Daoy (cell line): Measurements from ENCODE around the gene ILKAP. TPM values are rescaled to one million over a fixed set of nuclear protein-coding genes. Genes with fewer than 3 reads are reported as not detected.
A peak's percentile ranks its signal among the peaks of the same experiment; 100 is the strongest.

Source experiments
- DNase-seq: peaks from one replicate; pipeline ENCODE4 v3.0.0-alpha.2; 2015; ENCODE audit warnings: low read depth
- total RNA-seq: library from RNA; depleted of rRNA; stranded (reverse); fragments of >200 nt; shearing (Covaris generic); gene quantifications from 2 replicates; pipeline ENCODE4 v1.2.3, GENCODE V29; 2014

The ILKAP gene
- total RNA-seq, 1 experiment from 2014 or later: 27.9 TPM

- DNase-seq: no peak
Measured at GRCh38 chr2:238166391-238167343, 36.8 kb downstream of the ILKAP start.

DNA sequence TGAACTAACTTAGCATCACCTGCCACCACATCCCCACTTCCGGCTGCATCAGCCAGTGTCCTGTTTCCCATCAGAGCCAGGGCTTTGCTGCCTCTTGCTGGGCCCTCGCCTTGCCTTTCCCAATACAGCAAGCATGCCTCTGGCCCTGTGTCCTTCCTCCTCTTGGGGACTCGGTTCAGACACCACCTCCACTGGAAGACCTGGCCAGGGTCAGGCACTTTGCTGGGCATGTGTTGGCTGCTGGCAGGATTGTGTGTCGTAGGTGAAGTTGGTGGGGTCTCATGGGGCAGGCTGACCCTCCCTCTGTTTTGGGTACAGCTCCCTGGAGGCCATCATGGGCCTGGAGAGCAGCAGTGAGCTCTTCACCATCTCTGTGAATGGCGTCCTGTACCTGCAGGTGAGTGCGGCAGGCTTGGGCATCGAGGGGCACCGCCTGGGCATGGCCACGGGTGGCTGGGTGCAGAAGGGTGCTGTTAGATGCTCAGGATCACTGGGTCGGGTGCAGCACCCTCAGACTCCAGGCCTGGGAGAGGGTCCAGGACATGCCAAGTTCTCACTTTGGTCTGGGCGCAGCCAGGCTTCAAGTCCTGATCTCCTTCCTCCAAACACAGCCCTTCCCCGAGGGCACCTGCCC, 38.1 kb downstream of the ILKAP start:
- DNase-seq: no peak

DNA sequence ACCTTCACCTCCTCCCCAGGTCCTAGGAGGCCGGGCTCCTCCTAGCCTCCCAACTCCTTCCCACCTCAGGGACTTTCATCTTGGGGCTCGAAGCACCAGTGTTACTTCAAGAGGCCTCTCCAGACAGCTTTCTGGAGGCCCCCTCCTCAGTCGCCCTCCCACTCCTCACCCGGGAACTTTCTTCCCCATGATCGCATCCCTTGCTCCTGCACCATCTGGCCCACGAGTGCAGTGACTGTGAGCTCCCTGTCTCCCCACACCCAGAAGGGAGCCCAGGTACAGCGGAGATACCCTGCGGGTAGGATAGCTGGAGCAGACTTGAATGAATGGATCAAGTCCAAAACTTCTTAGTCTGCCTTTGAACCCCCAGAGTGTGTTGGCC, 38.6 kb downstream of the ILKAP start:
- DNase-seq: no peak

- DNase-seq: no peak
Measured at GRCh38 chr2:238163481-238164198, 39.9 kb downstream of the ILKAP start.

GRCh38 chr2:238162846-238163441, 40.6 kb downstream of the ILKAP start:
- no peak for DNase-seq

- no peak for DNase-seq
Measured at GRCh38 chr2:238162251-238162845, 41.1 kb downstream of the ILKAP start.

GRCh38 chr2:238161291-238162051, 42.0 kb downstream of the ILKAP start:
- DNase-seq: no peak

DNA sequence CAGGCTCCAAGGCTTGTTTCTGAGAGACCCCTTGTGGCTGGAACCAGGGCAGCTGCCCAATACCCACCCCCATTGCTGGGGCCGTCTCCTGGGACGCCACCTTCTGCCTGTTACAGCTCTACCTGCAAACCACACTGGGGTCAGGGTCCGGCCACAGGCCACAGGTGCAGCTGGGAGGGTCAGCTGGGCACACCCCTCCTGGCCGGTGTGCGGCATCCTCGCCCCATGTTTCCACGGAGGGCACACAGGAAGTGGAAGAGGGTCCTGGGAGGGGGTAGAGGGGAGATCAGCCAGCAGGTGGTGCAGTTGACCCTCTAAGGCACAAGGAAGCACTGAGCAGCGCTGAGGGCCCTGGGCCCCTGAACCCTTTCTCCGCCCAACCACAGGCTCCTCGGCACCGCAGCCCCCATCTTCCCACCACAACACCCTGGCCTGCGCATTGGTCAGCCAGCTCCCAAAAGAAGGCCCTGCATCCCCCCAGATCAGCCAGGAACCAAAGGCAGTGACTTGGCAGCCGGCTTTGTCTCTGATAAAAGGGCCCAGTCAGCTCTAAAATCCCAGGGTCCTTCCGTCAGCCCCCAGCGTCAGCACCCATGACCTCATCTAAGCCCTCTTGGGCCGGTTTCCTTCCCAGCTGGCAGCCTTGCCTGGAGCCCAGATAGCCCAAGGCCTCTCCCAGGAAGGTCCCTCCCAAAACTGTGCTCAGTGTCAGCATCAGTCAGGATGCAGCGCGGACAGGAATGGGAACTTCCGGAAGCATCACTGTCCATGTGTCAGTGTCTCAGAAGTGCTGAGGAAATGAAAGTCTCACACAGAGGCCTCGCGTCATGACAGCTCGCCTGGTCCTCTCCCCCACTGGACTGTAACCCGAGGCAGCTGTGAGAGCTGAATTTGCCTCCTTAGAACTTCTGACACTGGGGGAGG, 43.0 kb downstream of the ILKAP start:
- DNase-seq: no peak

DNA sequence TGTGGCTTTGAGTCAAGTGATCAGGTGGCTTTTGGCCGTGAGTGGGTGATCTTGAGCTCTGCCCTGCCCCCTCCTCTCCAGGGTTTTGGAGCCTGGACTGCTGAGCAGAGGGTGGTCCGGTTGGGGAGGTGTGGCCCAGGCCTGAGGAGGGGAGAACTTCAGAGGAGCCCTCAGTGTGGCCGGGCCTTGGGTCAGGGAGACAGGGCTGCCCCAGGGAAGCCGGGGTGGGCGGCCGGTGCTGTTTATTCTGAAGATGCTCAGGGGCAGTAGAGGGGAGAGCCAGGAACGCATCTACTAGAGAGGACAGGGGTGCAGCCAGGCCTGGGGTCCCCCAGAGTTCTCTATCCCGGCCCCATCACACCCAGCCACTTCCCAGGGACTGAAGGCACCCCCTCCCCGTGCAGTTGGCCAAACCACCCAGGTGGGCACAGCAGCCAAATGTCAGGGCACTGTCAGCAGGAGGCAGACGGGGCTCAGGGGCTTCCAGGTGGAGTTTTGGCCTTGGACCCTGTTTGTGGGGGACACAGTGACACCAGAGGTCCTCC, 43.8 kb downstream of the ILKAP start:
- DNase-seq: no peak

- peak; percentile 36 for DNase-seq
Measured at GRCh38 chr2:238159071-238159539, 44.4 kb downstream of the ILKAP start.

DNA sequence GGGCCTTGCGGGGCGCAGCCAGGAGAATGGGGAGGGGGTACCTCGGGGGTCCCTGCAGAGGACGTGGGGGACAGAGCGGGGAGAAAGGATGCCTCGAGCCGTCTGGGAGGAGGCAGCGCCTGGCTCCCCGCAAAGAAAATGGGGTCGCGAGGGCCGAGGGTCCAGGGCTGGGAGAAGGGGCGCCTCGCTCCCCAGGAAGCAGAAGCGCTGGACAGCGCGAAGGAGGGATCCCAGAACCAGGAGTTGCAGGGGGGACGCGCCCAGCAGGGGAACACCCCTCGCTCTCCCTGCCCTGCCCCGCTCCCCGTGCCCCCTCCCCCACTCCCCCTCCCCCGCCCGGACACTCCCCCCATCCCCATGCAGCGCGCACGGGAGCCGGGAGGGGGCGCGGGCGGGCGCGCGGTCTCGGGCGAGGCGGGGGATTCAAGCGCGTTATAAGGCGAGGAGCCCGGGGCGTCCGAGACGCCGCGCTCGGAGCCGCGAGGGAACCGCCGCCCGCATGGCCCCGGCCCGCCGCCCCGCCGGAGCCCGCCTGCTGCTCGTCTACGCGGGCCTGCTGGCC, 44.9 kb downstream of the ILKAP start, which contains the start of gene ERFE:
Gene ERFE, plus strand, starts transcription at position 462 of the 562 bp plus-strand sequence. Its CDS starts 38 bp downstream, at position 500.
- peak; percentile 68 for DNase-seq

DNA sequence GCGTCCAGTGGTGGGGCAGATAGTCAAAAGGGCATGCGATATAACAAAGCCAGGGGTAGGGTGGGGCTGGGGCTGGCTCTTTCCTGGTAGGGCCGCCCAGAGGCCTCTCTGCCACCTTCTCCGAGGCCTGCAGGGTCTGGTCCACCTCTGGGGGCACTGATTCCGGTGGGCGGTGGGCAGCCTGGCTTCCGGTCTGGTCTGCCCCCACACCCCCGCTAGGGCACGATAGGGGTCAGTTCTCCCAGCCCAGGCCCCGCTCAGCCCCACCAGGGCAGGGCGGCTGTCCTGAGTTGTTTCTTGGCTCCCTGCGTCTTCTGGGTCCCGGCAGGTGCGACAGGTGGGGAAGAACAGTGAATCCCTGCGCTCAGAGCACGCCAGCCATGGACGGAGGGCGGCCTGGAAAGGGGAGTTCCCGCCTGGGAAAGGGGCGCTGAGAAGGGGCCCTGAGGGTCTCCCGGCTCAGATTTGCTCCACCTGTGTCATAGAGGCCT, 45.4 kb downstream of the ILKAP start:
- no peak for DNase-seq

GRCh38 chr2:238157506-238158017, 45.9 kb downstream of the ILKAP start:
- DNase-seq: no peak

- DNase-seq: no peak
Measured at GRCh38 chr2:238155761-238156694, 47.5 kb downstream of the ILKAP start.

DNA sequence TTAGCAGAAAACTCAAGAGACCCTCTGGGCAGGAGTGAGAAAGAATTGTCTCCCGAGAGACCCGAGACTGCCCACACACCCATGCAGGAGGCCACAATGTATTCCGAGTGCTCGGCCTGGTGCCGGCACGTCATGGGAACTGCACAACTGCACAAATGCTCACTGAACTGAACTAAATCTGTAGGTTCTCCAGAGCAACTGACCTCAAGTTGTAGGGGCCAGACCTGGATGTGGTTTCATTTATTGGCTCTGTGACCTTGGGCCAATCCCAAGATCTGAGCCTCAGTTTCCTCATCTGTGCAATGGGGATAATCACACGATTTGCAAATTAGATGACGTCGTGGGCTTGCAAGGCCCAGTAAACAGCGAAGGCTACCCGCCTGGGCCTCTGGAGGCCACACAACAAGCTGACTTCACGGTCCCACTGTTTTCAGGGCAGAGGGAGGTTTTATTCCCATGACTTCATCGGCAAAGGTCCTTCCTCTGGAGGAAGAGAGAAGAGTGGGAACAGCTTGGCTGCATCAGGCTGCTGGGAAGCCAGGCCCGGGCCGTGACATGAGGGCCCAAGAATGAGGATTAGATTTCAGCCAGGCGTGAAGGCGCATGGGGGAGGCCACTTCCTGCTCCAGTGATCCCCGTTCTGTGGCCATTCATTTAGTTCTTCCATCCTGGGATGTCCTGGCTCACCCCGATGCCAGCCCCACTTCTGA, 48.3 kb downstream of the ILKAP start:
- peak; percentile 84 for DNase-seq

- DNase-seq: no peak
Measured at GRCh38 chr2:238154570-238154969, 48.9 kb downstream of the ILKAP start.
